HepG2 (cell line): ENCODE data around the gene TRIM44. TPM values are rescaled to one million over a fixed set of nuclear protein-coding genes. Genes with fewer than 3 reads are reported as not detected.

Experiments
- ATAC-seq: fragments of 200-7000 bp; cut with Tn5 transposase; 3 replicates; pipeline ENCODE4 v1.9.1; 2020; ENCODE audit warnings: mild to moderate bottlenecking, moderate library complexity
- BruUV-seq: library from RNA; stranded (reverse); fragments of 400-500 nt; replicated peaks from 2 replicates; lab custom pipeline; 2021; lab: Mats Ljungman, UMichigan
- CTCF ChIA-PET: fragments of 300-600 bp; formaldehyde crosslinking; extraction: SDS; loops from one replicate; lab custom pipeline; 2021; ENCODE audit warnings: low total read pairs, inconsistent platforms, low intra/inter-chr PET ratio; lab: Yijun Ruan, JAX
- POLR2A ChIA-PET: fragments of 350-600 bp; sonication (Branson Sonifier 250); formaldehyde crosslinking; loops from one replicate; lab custom pipeline; 2020; ENCODE audit warnings: antibody characterized with exemption, inconsistent platforms; lab: Yijun Ruan, JAX
- DNase-seq: peaks from one replicate; pipeline ENCODE4 v3.0.0-alpha.2; 2015; ENCODE audit warnings: low spot score
- FAIRE-seq: peaks from 3 replicates; lab custom pipeline; 2011; peaks lifted over from hg19 to GRCh38; lab: Jason Lieb, UNC
- H2AFZ ChIP-seq: one replicate; pipeline ENCODE4 v1.6.1; 2011; ENCODE audit warnings: low read length, inconsistent platforms
- H3K27ac ChIP-seq: fragments of 300-600 bp; 3 replicates; pipeline ENCODE4 v1.8.0; 2011; ENCODE audit warnings: mixed run types, mild to moderate bottlenecking, mixed read lengths, low read length, inconsistent platforms; ENCODE audit not compliant: insufficient read depth; ENCODE audit errors: extremely low read length
- H3K27me3 ChIP-seq, 2 experiments: fragments of 200-600 bp in 1 of 2; 2 replicates in 1 of 2; 3 replicates in 1 of 2; pipeline versions ENCODE4 v1.6.0 to v1.8.0; 2011; ENCODE audit warnings: low read length in 2 of 2, mild to moderate bottlenecking in 2 of 2, moderate library complexity in 2 of 2, inconsistent platforms in 1 of 2; ENCODE audit not compliant: insufficient read depth in 2 of 2, control insufficient read depth in 1 of 2
- H3K36me3 ChIP-seq, 2 experiments: fragments of 200-600 bp in 1 of 2; replicated peaks in 1 of 2; 2 replicates in 1 of 2; 3 replicates in 1 of 2; pipeline versions ENCODE4 v1.5.1 to v1.8.0; 2011; ENCODE audit warnings: low read length in 2 of 2, inconsistent platforms in 1 of 2; ENCODE audit not compliant: insufficient read depth in 2 of 2, control insufficient read depth in 1 of 2
- H3K4me1 ChIP-seq: 2 replicates; pipeline ENCODE4 v1.5.1; 2012; ENCODE audit warnings: low read length, inconsistent platforms; ENCODE audit not compliant: insufficient read depth
- H3K4me2 ChIP-seq: 2 replicates; pipeline ENCODE4 v1.6.0; 2011; ENCODE audit warnings: low read depth, low read length, inconsistent platforms
- H3K4me3 ChIP-seq, 3 experiments: fragments of 200-600 bp in 1 of 3; sonication (generic), shearing (Covaris generic) in 1 of 3; replicated peaks in 1 of 3; 2 replicates each; pipeline ENCODE4 v1.5.1; 2011 to 2016; ENCODE audit warnings: low read length in 3 of 3, inconsistent platforms in 2 of 3, low read depth in 2 of 3, mild to moderate bottlenecking in 2 of 3, control low read depth in 1 of 3, mixed read lengths in 1 of 3; ENCODE audit not compliant: insufficient read depth in 1 of 3
- H3K79me2 ChIP-seq: one replicate; pipeline ENCODE4 v1.6.1; 2011; ENCODE audit warnings: low read length, inconsistent platforms; ENCODE audit not compliant: insufficient read depth
- H3K9ac ChIP-seq: 2 replicates; pipeline ENCODE4 v1.6.0; 2011; ENCODE audit warnings: mild to moderate bottlenecking, low read depth, low read length, inconsistent platforms; ENCODE audit not compliant: insufficient read depth
- H3K9me3 ChIP-seq: 2 replicates; pipeline ENCODE4 v1.5.1; 2012; ENCODE audit warnings: mild to moderate bottlenecking, low read length
- H4K20me1 ChIP-seq: 2 replicates; pipeline ENCODE4 v1.6.0; 2011; ENCODE audit warnings: inconsistent platforms, mild to moderate bottlenecking, low read length, moderate library complexity; ENCODE audit not compliant: insufficient read depth
- GATA4 ChIP-seq: sonication (generic); IDR thresholded peaks from 2 replicates; pipeline ENCODE4 v1.6.1; 2016; ENCODE audit warnings: antibody characterized with exemption, low read depth, borderline replicate concordance
- GPN1 ChIP-seq: sonication (generic); formaldehyde crosslinking; IDR thresholded peaks from 2 replicates; pipeline ENCODE4 v1.5.1; 2020; ENCODE audit warnings: missing genetic modification reagents, borderline replicate concordance
- HMGXB4 ChIP-seq, 2 experiments: sonication (generic) in 1 of 2; formaldehyde crosslinking in 1 of 2; IDR thresholded peaks; 2 replicates each; pipeline versions ENCODE4 v1.4.0 to v1.6.1; 2018 to 2020; ENCODE audit warnings: missing genetic modification reagents in 2 of 2, borderline replicate concordance in 1 of 2, low read depth in 1 of 2, mild to moderate bottlenecking in 1 of 2, missing biosample characterization in 1 of 2
- POLR2AphosphoS2 ChIP-seq: IDR thresholded peaks from 2 replicates; pipeline ENCODE4 v1.6.1; 2011; ENCODE audit warnings: low read depth, low read length, improper control_type of control experiment
- ZNF121 ChIP-seq: sonication (generic); formaldehyde crosslinking; IDR thresholded peaks from 2 replicates; pipeline ENCODE4 v1.5.0; 2020; ENCODE audit warnings: mild to moderate bottlenecking, missing genetic modification reagents
- ZNF3 ChIP-seq: IDR thresholded peaks from 2 replicates; pipeline ENCODE4 v1.7.0; 2017; ENCODE audit warnings: inconsistent platforms
- ZNF382 ChIP-seq: sonication (generic); formaldehyde crosslinking; IDR thresholded peaks from 2 replicates; pipeline ENCODE4 v1.5.0; 2020; ENCODE audit warnings: missing genetic modification reagents, mild to moderate bottlenecking, borderline replicate concordance
- ZNF639 ChIP-seq: conservative IDR thresholded peaks from 2 replicates; pipeline ENCODE4 v1.6.1; 2018; ENCODE audit warnings: missing genetic modification reagents
- ZNF776 ChIP-seq: sonication (generic); formaldehyde crosslinking; IDR thresholded peaks from 2 replicates; pipeline ENCODE4 v1.4.0; 2020; ENCODE audit warnings: mild to moderate bottlenecking, missing genetic modification reagents
- WGBS: methylation state at CpG from one replicate; pipeline ENCODE4 v1.1.6; 2017; ENCODE audit warnings: low lambda C conversion rate; 5-methylcytosine and 5-hydroxymethylcytosine counted together
- in situ Hi-C: cut with HindIII; loops from 2 replicates; pipeline ENCODE4 v1.10.0; 2017; ENCODE audit warnings: low pct_unique_long_range_greater_than_20kb; ENCODE audit not compliant: extremely low pct_ligation_motif_present
- intact Hi-C: fragments of 100-400 bp; cut with micrococcal nuclease; formaldehyde crosslinking; loops from one replicate; pipeline ENCODE4 v1.10.0; 2022; ENCODE audit not compliant: unreplicated experiment
- polyA plus RNA-seq, 8 experiments: library from polyadenylated mRNA; depleted of rRNA in 3 of 8; stranded (reverse) in 7 of 8; unstranded in 1 of 8; fragments of >200 nt; fragmentation: Illumina TruSeq in 4 of 8; extraction: Trizol in 4 of 8; gene quantifications; 2 replicates each; pipeline versions ENCODE4 v1.2.1 to v1.2.3, GENCODE V29; 2011 to 2016; ENCODE audit warnings: low read depth in 4 of 8, missing spikeins in 1 of 8, mixed read lengths in 1 of 8; ENCODE audit not compliant: insufficient read depth in 1 of 8
- total RNA-seq, 5 experiments: library from RNA; depleted of rRNA; stranded (reverse); fragments of >200 nt; fragmentation: Illumina TruSeq; extraction: Trizol; gene quantifications; 2 replicates each; pipeline ENCODE4 v1.2.3, GENCODE V29; 2016; ENCODE audit warnings: low read depth in 1 of 5

The TRIM44 gene
- total and polyA plus RNA-seq, 2 of the 13 experiments (the other 11 are each of a cell fraction or from before 2014, with no cell fraction given): 22.7 to 50.3 TPM

- H3K9me3 ChIP-seq: peaks cover 7% of the 10 kb centered on the region; the same call in 1 of the 2 replicates
- POLR2A ChIA-PET: no interaction called here
- ATAC-seq: no peak
- H2AFZ ChIP-seq: no peak overlapping the region
- H3K27me3 ChIP-seq: peaks cover 0 to 2% of the 10 kb centered on the region in 2 experiments; a peak in 2 of 5 replicates
- no peaks in the 10 kb centered on the region for H4K20me1 ChIP-seq
- H3K36me3 ChIP-seq: no peaks in the 10 kb centered on the region
- no peak overlapping the region for H3K27ac ChIP-seq
- FAIRE-seq: no peak
- DNase-seq: no peak
- H3K4me3 ChIP-seq: no peak overlapping the region
- H3K4me1 ChIP-seq: no peaks in the 10 kb centered on the region
- no peak overlapping the region for H3K4me2 ChIP-seq
- WGBS: 2% methylated on average over 2 of the region's 2 CpGs
- CTCF ChIA-PET: no interaction called here
- intact Hi-C loops: no loop called here
- H3K9ac ChIP-seq: no peak overlapping the region
- no peaks in the 10 kb centered on the region for H3K79me2 ChIP-seq
- no peak for TF ChIP-seq ZNF639 (CRISPR knock-in tag)
- no peak for TF ChIP-seq GPN1
- no peak for TF ChIP-seq ZNF3 (CRISPR knock-in tag)
- TF ChIP-seq GATA4: no peak
- TF ChIP-seq HMGXB4 (CRISPR knock-in tag; IDR thresholded peaks at IDR 0.05; ENCODE audit: borderline replicate concordance in 1 of 2, low read depth in 1 of 2): no peak
- no peak for TF ChIP-seq POLR2AphosphoS2
- no peak for TF ChIP-seq ZNF382
- TF ChIP-seq ZNF121: no peak
- no peak for TF ChIP-seq ZNF776 (CRISPR knock-in tag)
- in situ Hi-C loops: no loop called here
- BruUV-seq: no TSS peak
Measured at GRCh38 chr11:35864131-35864530, 201.6 kb downstream of the TRIM44 start.
